Esophagus squamous epithelium (tissue), 5 donors: Measurements from ENCODE around the gene ABCC12. TPM values are rescaled to one million over a fixed set of nuclear protein-coding genes. Genes with fewer than 3 reads are reported as not detected.
"Not testable (repeated sequence)": the region's sequence is repeated elsewhere in the genome, so short reads cannot be mapped to it uniquely, and the experiment has no call there.

Experiments used
- DNase-seq: peaks from one replicate; lab custom pipeline; 2025; lab: John Stamatoyannopoulos, UW
- H3K27ac ChIP-seq, 4 donors: fragments of 200-600 bp; sonication (generic); one replicate each; pipeline ENCODE4 v1.5.1; 2016 to 2019; ENCODE audit warnings: mild to moderate bottlenecking in 1 of 4
- H3K27me3 ChIP-seq, 4 donors: fragments of 200-600 bp; sonication (generic); 1 replicate in 3 of 4; 2 replicates in 1 of 4; pipeline versions ENCODE4 v1.5.1 to v1.6.0; 2017 to 2021; ENCODE audit warnings: antibody characterized with exemption in 1 of 4
- H3K36me3 ChIP-seq, 3 donors: fragments of 200-600 bp; sonication (generic); one replicate each; pipeline ENCODE4 v1.5.1; 2016 to 2019
- H3K4me1 ChIP-seq, 3 donors: fragments of 200-600 bp; sonication (generic); one replicate each; pipeline ENCODE4 v1.5.1; 2017 to 2019
- H3K4me3 ChIP-seq, 4 donors: fragments of 200-600 bp; sonication (generic); 1 replicate in 3 of 4; 2 replicates in 1 of 4; pipeline ENCODE4 v1.5.1; 2016 to 2019; ENCODE audit warnings: mild to moderate bottlenecking in 2 of 4, moderate library complexity in 1 of 4
- H3K9me3 ChIP-seq, 3 donors: fragments of 200-600 bp; sonication (generic); one replicate each; pipeline ENCODE4 v1.5.1; 2016 to 2019
- CTCF ChIP-seq, 6 experiments: fragments of 450-650 bp in 4 of 6; fragments of 200-600 bp in 2 of 6; sonication (generic) in 2 of 6; IDR thresholded peaks; one replicate each; pipeline ENCODE4 v1.5.1; 2016 to 2019; ENCODE audit warnings: antibody characterized with exemption in 6 of 6, mild to moderate bottlenecking in 4 of 6, moderate library complexity in 4 of 6
- POLR2A ChIP-seq, 4 donors: fragments of 450-650 bp; IDR thresholded peaks; one replicate each; pipeline ENCODE4 v1.6.1; 2017; ENCODE audit warnings: antibody characterized with exemption in 4 of 4, mild to moderate bottlenecking in 4 of 4, moderate library complexity in 3 of 4
- WGBS, 2 donors: methylation state at CpG; one replicate each; pipeline ENCODE4 v1.1.5; 2018; 5-methylcytosine and 5-hydroxymethylcytosine counted together
- intact Hi-C: fragments of 100-400 bp; cut with DNase I; formaldehyde crosslinking; loops from one replicate; pipeline ENCODE4 v1.15.0; 2022
- total RNA-seq, 4 donors: library from RNA; depleted of rRNA; stranded (reverse); fragments of >200 nt; gene quantifications; one replicate each; pipeline ENCODE4 v1.1.0, GENCODE V29; 2016
- donor health status: DM: yes; HTN: yes; CAD: no.

The ABCC12 gene
- total RNA-seq, 4 donors from 2014 or later: not detected

GRCh38 chr16:48184681-48185080, 28.9 kb upstream of the ABCC12 start:
- Histone ChIP-seq H3K4me1 (no peaks in the 10 kb centered on the region), H3K27ac (no peak overlapping the region), H3K9me3 (no peaks in the 10 kb centered on the region), H3K4me3 (no peak overlapping the region), H3K27me3 (peaks cover 0 to 15% (median 0%) of the 10 kb centered on the region in 4 donors), H3K36me3 (no peaks in the 10 kb centered on the region)
- intact Hi-C loops: no loop called here
- WGBS, 2 donors: 67 to 84% methylated on average over 5 to 6 of the region's 6 CpGs
- TF ChIP-seq POLR2A (IDR thresholded peaks at IDR 0.05): no peak
- no peak for TF ChIP-seq CTCF (IDR thresholded peaks at IDR 0.05)
- no peak for DNase-seq

GRCh38 chr16:48182979-48183537, 27.3 kb upstream of the ABCC12 start:
- WGBS, 2 donors: 63 to 72% methylated on average over 4 to 6 of the region's 8 CpGs
- intact Hi-C loops: no loop called here
- no peak for DNase-seq

GRCh38 chr16:48181746-48182520, 26.1 kb upstream of the ABCC12 start:
- H3K27me3 ChIP-seq: peaks cover 0 to 35% (median 0%) of the 10 kb centered on the region in 4 donors
- H3K9me3 ChIP-seq, DNase-seq, H3K36me3 ChIP-seq, intact Hi-C loops, H3K4me1 ChIP-seq, H3K4me3 ChIP-seq, H3K27ac ChIP-seq: not testable (repeated sequence)
- 58 to 66% methylated on average over 6 to 7 of the region's 14 CpGs for WGBS, 2 donors

More at GRCh38 chr16:48182979-48183537, 27.3 kb upstream of the ABCC12 start:
- H3K4me3 ChIP-seq: no peak overlapping the region
- TF ChIP-seq CTCF (IDR thresholded peaks at IDR 0.05) (no peak), POLR2A (IDR thresholded peaks at IDR 0.05) (no peak)
- H3K27me3 ChIP-seq: peaks cover 0 to 27% (median 0%) of the 10 kb centered on the region in 4 donors
- no peaks in the 10 kb centered on the region for H3K4me1 ChIP-seq
- H3K36me3 ChIP-seq: no peaks in the 10 kb centered on the region
- no peaks in the 10 kb centered on the region for H3K9me3 ChIP-seq
- H3K27ac ChIP-seq: no peak overlapping the region

- no peaks in the 10 kb centered on the region for H3K4me1 ChIP-seq
- no peaks in the 10 kb centered on the region for H3K9me3 ChIP-seq
- no peaks in the 10 kb centered on the region for H3K36me3 ChIP-seq
- intact Hi-C loops: no loop called here
- H3K27ac ChIP-seq: no peak overlapping the region
- DNase-seq: no peak
- peaks cover 0 to 45% (median 0%) of the 10 kb centered on the region in 4 donors for H3K27me3 ChIP-seq
- TF ChIP-seq CTCF (IDR thresholded peaks at IDR 0.05) (no peak), POLR2A (IDR thresholded peaks at IDR 0.05) (no peak)
- no peak overlapping the region for H3K4me3 ChIP-seq
- 57 to 59% methylated on average over 1 to 3 of the region's 9 CpGs for WGBS, 2 donors
These were observed 25.2 kb upstream of the ABCC12 start for GRCh38 chr16:48180868-48181480.

- no peak overlapping the region for H3K27ac ChIP-seq
- intact Hi-C loops: no loop called here
- no peak overlapping the region for H3K4me3 ChIP-seq
- 80% methylated on average over 16 of the region's 20 CpGs for WGBS, 2 donors
- no peaks in the 10 kb centered on the region for H3K36me3 ChIP-seq
- peaks cover 0 to 48% (median 0%) of the 10 kb centered on the region in 4 donors for H3K27me3 ChIP-seq
- no peak for DNase-seq
- no peaks in the 10 kb centered on the region for H3K4me1 ChIP-seq
- TF ChIP-seq CTCF (IDR thresholded peaks at IDR 0.05) (no peak), POLR2A (IDR thresholded peaks at IDR 0.05) (no peak)
- H3K9me3 ChIP-seq: no peaks in the 10 kb centered on the region
These were observed 21.0 kb upstream of the ABCC12 start for GRCh38 chr16:48176635-48177408.
